DOHH2 (cell line): Measurements from ENCODE around the gene PMP22.

Experiments
- EZH2phosphoT487 ChIP-seq: fragments of 200-600 bp; sonication (generic); IDR thresholded peaks from 2 replicates; pipeline ENCODE4 v1.6.1; 2017; ENCODE audit warnings: borderline replicate concordance, mild to moderate bottlenecking, antibody characterized with exemption, low read length, moderate library complexity, mixed read lengths
- TF ChIP-seq, protein P1 (sequence below): fragments of 200-600 bp; sonication (generic); IDR thresholded peaks from one replicate; pipeline ENCODE4 v1.5.1; 2014; ENCODE audit warnings: antibody characterized with exemption, mild to moderate bottlenecking, low read depth, low read length; ENCODE audit not compliant: poor library complexity, severe bottlenecking

DNA sequence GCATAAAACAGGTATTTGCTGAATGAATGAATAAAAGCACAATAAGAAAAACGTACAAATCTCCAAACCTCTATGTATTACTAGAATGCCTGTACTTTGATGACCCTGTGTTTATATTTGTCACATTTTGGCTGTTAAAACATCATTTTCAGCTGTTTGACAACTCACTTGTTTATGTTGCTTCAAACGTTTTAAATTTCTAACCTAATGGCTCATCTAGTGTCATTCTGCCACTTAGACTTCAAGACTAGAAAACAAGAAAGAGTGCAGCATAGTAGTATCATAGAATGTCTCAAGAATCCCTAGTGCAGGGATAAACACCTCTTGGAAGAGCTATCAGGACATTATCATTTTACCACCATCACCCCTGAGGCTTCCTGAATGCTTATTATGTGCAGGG lies 19.4 kb upstream of the PMP22 start:
- TF ChIP-seq, protein P1, sequence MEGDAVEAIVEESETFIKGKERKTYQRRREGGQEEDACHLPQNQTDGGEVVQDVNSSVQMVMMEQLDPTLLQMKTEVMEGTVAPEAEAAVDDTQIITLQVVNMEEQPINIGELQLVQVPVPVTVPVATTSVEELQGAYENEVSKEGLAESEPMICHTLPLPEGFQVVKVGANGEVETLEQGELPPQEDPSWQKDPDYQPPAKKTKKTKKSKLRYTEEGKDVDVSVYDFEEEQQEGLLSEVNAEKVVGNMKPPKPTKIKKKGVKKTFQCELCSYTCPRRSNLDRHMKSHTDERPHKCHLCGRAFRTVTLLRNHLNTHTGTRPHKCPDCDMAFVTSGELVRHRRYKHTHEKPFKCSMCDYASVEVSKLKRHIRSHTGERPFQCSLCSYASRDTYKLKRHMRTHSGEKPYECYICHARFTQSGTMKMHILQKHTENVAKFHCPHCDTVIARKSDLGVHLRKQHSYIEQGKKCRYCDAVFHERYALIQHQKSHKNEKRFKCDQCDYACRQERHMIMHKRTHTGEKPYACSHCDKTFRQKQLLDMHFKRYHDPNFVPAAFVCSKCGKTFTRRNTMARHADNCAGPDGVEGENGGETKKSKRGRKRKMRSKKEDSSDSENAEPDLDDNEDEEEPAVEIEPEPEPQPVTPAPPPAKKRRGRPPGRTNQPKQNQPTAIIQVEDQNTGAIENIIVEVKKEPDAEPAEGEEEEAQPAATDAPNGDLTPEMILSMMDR, result no peak
- no peak for TF ChIP-seq EZH2phosphoT487
